Astrocyte of the cerebellum (primary cell): Measurements from ENCODE around the gene AOX1.
A peak's percentile ranks its signal among the peaks of the same experiment; 100 is the strongest.

Experiments
- DNase-seq: peaks from one replicate; pipeline ENCODE4 v3.0.0-alpha.2; 2011; ENCODE audit warnings: low read depth
- H3K4me3 ChIP-seq: 2 replicates; pipeline ENCODE4 v1.5.1; 2011; ENCODE audit warnings: mild to moderate bottlenecking, low read depth, low read length, moderate library complexity
- in situ Hi-C: cut with HindIII; loops from 2 replicates; pipeline ENCODE4 v1.10.0; 2017; ENCODE audit warnings: low sequenced_read_pairs
- TF ChIP-seq, protein P1 (sequence below): IDR thresholded peaks from 2 replicates; pipeline ENCODE4 v1.5.1; 2012; ENCODE audit warnings: low read length, low read depth, moderate library complexity, mild to moderate bottlenecking; ENCODE audit errors: missing control alignments

The AOX1 gene

GRCh38 chr2:200617156-200618053, 31.6 kb downstream of the AOX1 start:
- TF ChIP-seq, protein P1, sequence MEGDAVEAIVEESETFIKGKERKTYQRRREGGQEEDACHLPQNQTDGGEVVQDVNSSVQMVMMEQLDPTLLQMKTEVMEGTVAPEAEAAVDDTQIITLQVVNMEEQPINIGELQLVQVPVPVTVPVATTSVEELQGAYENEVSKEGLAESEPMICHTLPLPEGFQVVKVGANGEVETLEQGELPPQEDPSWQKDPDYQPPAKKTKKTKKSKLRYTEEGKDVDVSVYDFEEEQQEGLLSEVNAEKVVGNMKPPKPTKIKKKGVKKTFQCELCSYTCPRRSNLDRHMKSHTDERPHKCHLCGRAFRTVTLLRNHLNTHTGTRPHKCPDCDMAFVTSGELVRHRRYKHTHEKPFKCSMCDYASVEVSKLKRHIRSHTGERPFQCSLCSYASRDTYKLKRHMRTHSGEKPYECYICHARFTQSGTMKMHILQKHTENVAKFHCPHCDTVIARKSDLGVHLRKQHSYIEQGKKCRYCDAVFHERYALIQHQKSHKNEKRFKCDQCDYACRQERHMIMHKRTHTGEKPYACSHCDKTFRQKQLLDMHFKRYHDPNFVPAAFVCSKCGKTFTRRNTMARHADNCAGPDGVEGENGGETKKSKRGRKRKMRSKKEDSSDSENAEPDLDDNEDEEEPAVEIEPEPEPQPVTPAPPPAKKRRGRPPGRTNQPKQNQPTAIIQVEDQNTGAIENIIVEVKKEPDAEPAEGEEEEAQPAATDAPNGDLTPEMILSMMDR: no peak
- no peak overlapping the region for H3K4me3 ChIP-seq
- DNase-seq: no peak
- in situ Hi-C loops: no loop called here

- H3K4me3 ChIP-seq: no peak overlapping the region
- DNase-seq: no peak
- TF ChIP-seq, protein P1: no peak
- in situ Hi-C loops: no loop called here
Observed at GRCh38 chr2:200618054-200618419, 32.2 kb downstream of the AOX1 start.

GRCh38 chr2:200618590-200619021, 32.8 kb downstream of the AOX1 start:
- DNase-seq: peak; percentile 62
- in situ Hi-C loops: no loop called here
- TF ChIP-seq, protein P1: peak; percentile 45
- H3K4me3 ChIP-seq: no peak overlapping the region

- no peak overlapping the region for H3K4me3 ChIP-seq
- in situ Hi-C loops: no loop called here
- no peak for DNase-seq
- TF ChIP-seq, protein P1: no peak
Observed at GRCh38 chr2:200619279-200619678, 33.5 kb downstream of the AOX1 start.

GRCh38 chr2:200620606-200621390, 35.0 kb downstream of the AOX1 start:
- no peak overlapping the region for H3K4me3 ChIP-seq
- no peak for DNase-seq
- in situ Hi-C loops: no loop called here
- TF ChIP-seq, protein P1: no peak

DNA sequence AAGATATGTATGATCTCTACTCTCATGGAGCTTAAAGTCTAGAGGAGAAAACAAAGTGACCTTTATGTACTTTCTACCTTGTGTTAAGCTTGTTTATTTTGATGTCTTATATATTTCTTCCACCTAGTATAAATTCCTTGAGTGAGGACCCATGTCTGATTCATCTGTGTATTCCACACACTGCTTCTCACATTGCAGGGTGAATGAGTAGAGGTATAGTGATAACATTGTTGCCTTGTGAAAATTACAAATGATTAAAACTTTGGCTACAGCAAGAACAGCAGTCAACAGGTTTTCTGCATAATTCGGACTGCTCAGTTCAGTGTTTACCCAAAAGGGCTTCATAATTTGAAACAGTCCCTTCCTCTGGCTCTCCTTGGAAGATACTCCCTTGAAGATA, 36.3 kb downstream of the AOX1 start:
- no peak overlapping the region for H3K4me3 ChIP-seq
- DNase-seq: no peak
- TF ChIP-seq, protein P1: no peak
- in situ Hi-C loops: no loop called here
